Activated CD4-positive, alpha-beta T cell treated with anti-CD3 and anti-CD28 coated beads, Interleukin-2, amount 50 U/mL, for 4 hours (primary cell): ENCODE data around the gene FAM174B.

Experiments used
- DNase-seq, 2 experiments: peaks; one replicate each; pipeline ENCODE4 v3.0.0-alpha.2; 2020

The FAM174B gene

GRCh38 chr15:92638709-92639365 is 16.7 kb downstream of the FAM174B start:
- no peak for DNase-seq

- DNase-seq = no peak
Measured at GRCh38 chr15:92638291-92638708, 17.3 kb downstream of the FAM174B start.

- no peak for DNase-seq
Measured at GRCh38 chr15:92637626-92638025, 17.9 kb downstream of the FAM174B start.

- DNase-seq = no peak
Measured at GRCh38 chr15:92636908-92637481, 18.6 kb downstream of the FAM174B start.

GRCh38 chr15:92636401-92636907 is 19.1 kb downstream of the FAM174B start:
- DNase-seq = no peak

- no peak for DNase-seq
Measured at GRCh38 chr15:92634671-92635201, 20.8 kb downstream of the FAM174B start.

- DNase-seq = no peak
Measured at GRCh38 chr15:92634060-92634459, 21.5 kb downstream of the FAM174B start.

GRCh38 chr15:92633418-92633817 is 22.2 kb downstream of the FAM174B start:
- DNase-seq = no peak

GRCh38 chr15:92633001-92633400 is 22.6 kb downstream of the FAM174B start:
- no peak for DNase-seq

GRCh38 chr15:92631721-92632120 is 23.9 kb downstream of the FAM174B start:
- DNase-seq = no peak

GRCh38 chr15:92629975-92630626 is 25.5 kb downstream of the FAM174B start:
- no peak for DNase-seq

- no peak for DNase-seq
Measured at GRCh38 chr15:92629276-92629974, 26.1 kb downstream of the FAM174B start.

GRCh38 chr15:92627014-92627413 is 28.6 kb downstream of the FAM174B start:
- DNase-seq = no peak

- no peak for DNase-seq
Measured at GRCh38 chr15:92625251-92625980, 30.2 kb downstream of the FAM174B start.

GRCh38 chr15:92624401-92624991 is 31.1 kb downstream of the FAM174B start:
- DNase-seq = no peak

- no peak for DNase-seq
Measured at GRCh38 chr15:92623435-92623834, 32.1 kb downstream of the FAM174B start.

- no peak for DNase-seq
Measured at GRCh38 chr15:92621972-92622533, 33.5 kb downstream of the FAM174B start.

GRCh38 chr15:92620991-92621390 is 34.6 kb downstream of the FAM174B start:
- no peak for DNase-seq

- DNase-seq = no peak
Measured at GRCh38 chr15:92619145-92620101, 36.2 kb downstream of the FAM174B start.
